WTC11 (cell line): ENCODE measurements around the gene MYO18B. TPM values are rescaled to one million over a fixed set of nuclear protein-coding genes. Genes with fewer than 3 reads are reported as not detected.

ENCODE experiments used
- ATAC-seq: fragments of 200-7000 bp; cut with Tn5 transposase; 2 replicates; pipeline ENCODE4 v1.10.0; 2021; ENCODE audit warnings: mild to moderate bottlenecking, moderate library complexity
- CTCF ChIA-PET: fragments of 300-600 bp; sonication (Branson Sonifier 250); formaldehyde crosslinking; loops from one replicate; lab custom pipeline; 2021; ENCODE audit warnings: antibody characterized with exemption; lab: Charles Lee
- POLR2A ChIA-PET: fragments of 350-600 bp; sonication (Branson Sonifier 250); formaldehyde crosslinking; loops from one replicate; lab custom pipeline; 2021; ENCODE audit warnings: antibody characterized with exemption; lab: Charles Lee
- DNase-seq: peaks from one replicate; pipeline ENCODE4 v3.0.0; 2021; ENCODE audit warnings: low spot score
- H3K27ac Mint-ChIP-seq: 2 replicates; pipeline ENCODE4 v1.8.0; 2021; ENCODE audit warnings: mixed read lengths
- H3K27me3 Mint-ChIP-seq: 2 replicates; pipeline ENCODE4 v1.8.0; 2021; ENCODE audit warnings: low read depth, mild to moderate bottlenecking, moderate library complexity, mixed read lengths
- H3K36me3 Mint-ChIP-seq: 2 replicates; pipeline ENCODE4 v1.8.0; 2021; ENCODE audit warnings: mixed read lengths
- H3K4me1 Mint-ChIP-seq: 2 replicates; pipeline ENCODE4 v1.8.0; 2022; ENCODE audit warnings: mixed read lengths
- H3K4me3 Mint-ChIP-seq: 2 replicates; pipeline ENCODE4 v1.8.0; 2021; ENCODE audit warnings: mild to moderate bottlenecking, moderate library complexity, mixed read lengths
- H3K9me3 Mint-ChIP-seq: 2 replicates; pipeline ENCODE4 v1.8.0; 2021; ENCODE audit warnings: mixed read lengths
- ARID4B ChIP-seq: sonication (generic); formaldehyde crosslinking; IDR thresholded peaks from 2 replicates; pipeline ENCODE4 v1.8.0; 2023; ENCODE audit warnings: missing genetic modification reagents, mild to moderate bottlenecking, borderline replicate concordance
- CREB1 ChIP-seq: sonication (generic); formaldehyde crosslinking; IDR thresholded peaks from 2 replicates; pipeline ENCODE4 v1.8.0; 2023; ENCODE audit warnings: mild to moderate bottlenecking, missing genetic modification reagents
- CTCF ChIP-seq: fragments of 200-600 bp; IDR thresholded peaks from 2 replicates; pipeline ENCODE4 v1.8.0; 2022; ENCODE audit warnings: antibody characterized with exemption
- ERG ChIP-seq: fragments of 250-450 bp; sonication (Bioruptor Pico); IDR thresholded peaks from 2 replicates; pipeline ENCODE4 v1.8.0; 2021; ENCODE audit warnings: mild to moderate bottlenecking
- ESRRA ChIP-seq: sonication (generic); formaldehyde crosslinking; IDR thresholded peaks from 2 replicates; pipeline ENCODE4 v1.8.1; 2022; ENCODE audit warnings: mild to moderate bottlenecking, missing genetic modification reagents, borderline replicate concordance
- FOXJ3 ChIP-seq: sonication (generic); formaldehyde crosslinking; IDR thresholded peaks from 2 replicates; pipeline ENCODE4 v1.9.0; 2021; ENCODE audit warnings: missing genetic modification reagents, mild to moderate bottlenecking, borderline replicate concordance
- GTF2I ChIP-seq: fragments of 250-450 bp; sonication (Bioruptor Pico); conservative IDR thresholded peaks from 2 replicates; pipeline ENCODE4 v1.4.0; 2021; ENCODE audit warnings: mild to moderate bottlenecking
- HMGA2 ChIP-seq: fragments of 250-450 bp; sonication (Bioruptor Pico); IDR thresholded peaks from 2 replicates; pipeline ENCODE4 v1.4.0; 2021; ENCODE audit warnings: mild to moderate bottlenecking, moderate library complexity
- KAT7 ChIP-seq: sonication (generic); formaldehyde crosslinking; IDR thresholded peaks from 2 replicates; pipeline ENCODE4 v1.8.1; 2023; ENCODE audit warnings: missing genetic modification reagents, mild to moderate bottlenecking, borderline replicate concordance
- NFATC4 ChIP-seq: fragments of 250-450 bp; sonication (Bioruptor Pico); IDR thresholded peaks from 2 replicates; pipeline ENCODE4 v1.9.0; 2021; ENCODE audit warnings: mild to moderate bottlenecking
- PRRX2 ChIP-seq: fragments of 250-450 bp; sonication (Bioruptor Pico); IDR thresholded peaks from 2 replicates; pipeline ENCODE4 v1.8.0; 2021; ENCODE audit warnings: mild to moderate bottlenecking
- RORB ChIP-seq: fragments of 250-450 bp; sonication (Bioruptor Pico); IDR thresholded peaks from 2 replicates; pipeline ENCODE4 v1.9.0; 2021; ENCODE audit warnings: mild to moderate bottlenecking
- SMAD3 ChIP-seq: sonication (generic); formaldehyde crosslinking; IDR thresholded peaks from 2 replicates; pipeline ENCODE4 v1.8.0; 2022; ENCODE audit warnings: missing genetic modification reagents, mild to moderate bottlenecking, borderline replicate concordance
- STAT6 ChIP-seq: sonication (generic); formaldehyde crosslinking; conservative IDR thresholded peaks from 2 replicates; pipeline ENCODE4 v1.8.1; 2023; ENCODE audit warnings: mild to moderate bottlenecking, low read depth, missing genetic modification reagents, moderate library complexity
- TCF7 ChIP-seq: sonication (generic); formaldehyde crosslinking; IDR thresholded peaks from 2 replicates; pipeline ENCODE4 v1.8.0; 2022; ENCODE audit warnings: mild to moderate bottlenecking, low read depth, missing genetic modification reagents, moderate library complexity
- USF1 ChIP-seq: sonication (generic); formaldehyde crosslinking; IDR thresholded peaks from 2 replicates; pipeline ENCODE4 v1.8.0; 2022; ENCODE audit warnings: mild to moderate bottlenecking, missing genetic modification reagents
- ZNF219 ChIP-seq: sonication (generic); formaldehyde crosslinking; IDR thresholded peaks from 2 replicates; pipeline ENCODE4 v1.8.0; 2023; ENCODE audit warnings: missing genetic modification reagents, mild to moderate bottlenecking, borderline replicate concordance
- ZNF317 ChIP-seq: sonication (generic); formaldehyde crosslinking; IDR thresholded peaks from 2 replicates; pipeline ENCODE4 v1.8.1; 2023; ENCODE audit warnings: low read depth, mild to moderate bottlenecking, moderate library complexity, missing genetic modification reagents, borderline replicate concordance
- ZNF416 ChIP-seq: fragments of 250-450 bp; sonication (Bioruptor Pico); IDR thresholded peaks from 2 replicates; pipeline ENCODE4 v1.9.0; 2021; ENCODE audit warnings: mild to moderate bottlenecking, inconsistent platforms
- ZNF423 ChIP-seq: fragments of 250-450 bp; sonication (Bioruptor Pico); IDR thresholded peaks from 2 replicates; pipeline ENCODE4 v2.1.2; 2022; ENCODE audit warnings: mild to moderate bottlenecking, moderate library complexity
- total RNA-seq: library from RNA; stranded (reverse); gene quantifications from 3 replicates; pipeline ENCODE4 v1.2.3, GENCODE V29; 2021
- TF ChIP-seq, protein P1 (sequence below): sonication (generic); formaldehyde crosslinking; IDR thresholded peaks from 2 replicates; pipeline ENCODE4 v1.8.1; 2023; ENCODE audit warnings: mild to moderate bottlenecking, moderate library complexity, missing genetic modification reagents

MYO18B gene
- total RNA-seq, 1 experiment from 2014 or later, result 0.96 TPM

DNA sequence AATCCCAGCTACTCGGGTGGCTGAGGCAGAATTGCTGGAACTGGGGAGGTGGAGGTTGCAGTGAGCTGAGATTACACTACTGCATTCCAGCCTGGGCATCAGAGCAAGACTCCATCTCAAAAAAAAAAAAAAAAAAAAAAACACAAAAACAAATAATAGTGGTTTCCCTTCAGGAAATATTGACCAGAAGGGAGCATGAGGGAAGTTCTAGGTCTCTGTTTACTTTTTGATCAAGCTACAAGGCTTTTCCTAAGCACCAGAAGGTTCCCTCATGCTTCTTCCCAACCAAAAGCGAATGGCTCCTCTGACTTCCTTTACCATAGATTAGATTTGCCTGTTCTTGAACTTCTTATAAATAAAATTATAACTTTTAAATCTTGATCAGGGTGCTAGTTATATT is 18.3 kb downstream of the MYO18B start:
- Mint-ChIP-seq H3K9me3 (no peaks in the 10 kb centered on the region), H3K4me3 (no peak overlapping the region), H3K36me3 (no peaks in the 10 kb centered on the region), H3K27ac (no peak overlapping the region), H3K27me3 (no peaks in the 10 kb centered on the region), H3K4me1 (no peaks in the 10 kb centered on the region)
- CTCF ChIA-PET, result interaction anchor here (1.4 kb wide), 1 partner anchor 13 kb away, joined by 6 read pairs; no protein-coding TSS in a partner anchor
- ATAC-seq (no peak), DNase-seq (no peak)
- TF ChIP-seq ZNF317 (CRISPR knock-in tag) (no peak), ZNF416 (CRISPR knock-in tag) (no peak), ESRRA (no peak), STAT6 (CRISPR knock-in tag) (no peak), KAT7 (CRISPR knock-in tag) (no peak), SMAD3 (no peak), GTF2I (CRISPR knock-in tag) (no peak)
- TF ChIP-seq, protein P1, sequence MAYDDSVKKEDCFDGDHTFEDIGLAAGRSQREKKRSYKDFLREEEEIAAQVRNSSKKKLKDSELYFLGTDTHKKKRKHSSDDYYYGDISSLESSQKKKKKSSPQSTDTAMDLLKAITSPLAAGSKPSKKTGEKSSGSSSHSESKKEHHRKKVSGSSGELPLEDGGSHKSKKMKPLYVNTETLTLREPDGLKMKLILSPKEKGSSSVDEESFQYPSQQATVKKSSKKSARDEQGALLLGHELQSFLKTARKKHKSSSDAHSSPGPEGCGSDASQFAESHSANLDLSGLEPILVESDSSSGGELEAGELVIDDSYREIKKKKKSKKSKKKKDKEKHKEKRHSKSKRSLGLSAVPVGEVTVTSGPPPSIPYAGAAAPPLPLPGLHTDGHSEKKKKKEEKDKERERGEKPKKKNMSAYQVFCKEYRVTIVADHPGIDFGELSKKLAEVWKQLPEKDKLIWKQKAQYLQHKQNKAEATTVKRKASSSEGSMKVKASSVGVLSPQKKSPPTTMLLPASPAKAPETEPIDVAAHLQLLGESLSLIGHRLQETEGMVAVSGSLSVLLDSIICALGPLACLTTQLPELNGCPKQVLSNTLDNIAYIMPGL (CRISPR knock-in tag), result no peak
- POLR2A ChIA-PET, result no interaction called here

GRCh38 chr22:25760848-25761595 is 19.0 kb downstream of the MYO18B start:
- Mint-ChIP-seq H3K4me3 (no peak overlapping the region), H3K36me3 (no peaks in the 10 kb centered on the region), H3K27ac (no peak overlapping the region), H3K27me3 (no peaks in the 10 kb centered on the region; the same call in 1 of the 2 replicates), H3K4me1 (no peaks in the 10 kb centered on the region), H3K9me3 (peaks cover 4% of the 10 kb centered on the region)
- no peak for DNase-seq
- CTCF ChIA-PET, result interaction anchor here (1.4 kb wide), 1 partner anchor 12 kb away, joined by 6 read pairs; no protein-coding TSS in a partner anchor
- POLR2A ChIA-PET, result no interaction called here
- no peak for ATAC-seq
- TF ChIP-seq ZNF416 (CRISPR knock-in tag), result no peak
- no peak for TF ChIP-seq ZNF423 (CRISPR knock-in tag)
- TF ChIP-seq FOXJ3 (CRISPR knock-in tag), result no peak
- no peak for TF ChIP-seq GTF2I (CRISPR knock-in tag)
- no peak for TF ChIP-seq CTCF
- no peak for TF ChIP-seq ZNF219 (CRISPR knock-in tag)
- no peak for TF ChIP-seq TCF7 (CRISPR knock-in tag)
- no peak for TF ChIP-seq ARID4B (CRISPR knock-in tag)
- no peak for TF ChIP-seq USF1 (CRISPR knock-in tag)
- no peak for TF ChIP-seq CREB1
- no peak for TF ChIP-seq NFATC4
- no peak for TF ChIP-seq PRRX2 (CRISPR knock-in tag)
- TF ChIP-seq KAT7 (CRISPR knock-in tag), result no peak
- TF ChIP-seq HMGA2 (CRISPR knock-in tag), result no peak
- no peak for TF ChIP-seq ERG (CRISPR knock-in tag)
- TF ChIP-seq RORB (CRISPR knock-in tag), result no peak
